Right lobe of liver (tissue), 4 donors: Measurements from ENCODE around the gene FHIT.

Experiments
- POLR2A ChIP-seq: fragments of 450-650 bp; IDR thresholded peaks from one replicate; pipeline ENCODE4 v1.6.1; 2017; ENCODE audit warnings: antibody characterized with exemption, mild to moderate bottlenecking
- TF ChIP-seq, protein P1 (sequence below), 4 donors: fragments of 200-600 bp in 3 of 4; fragments of 450-650 bp in 1 of 4; IDR thresholded peaks; one replicate each; pipeline versions ENCODE4 v1.5.1 to v1.8.0; 2016 to 2022; ENCODE audit warnings: antibody characterized with exemption in 4 of 4, mild to moderate bottlenecking in 2 of 4
- donor health status: DM: no; HTN: no; CAD: no.
- donor health status: DM: no; HTN: no; CAD: no.
- donor health status: DM: no; HTN: yes; CAD: no.

DNA sequence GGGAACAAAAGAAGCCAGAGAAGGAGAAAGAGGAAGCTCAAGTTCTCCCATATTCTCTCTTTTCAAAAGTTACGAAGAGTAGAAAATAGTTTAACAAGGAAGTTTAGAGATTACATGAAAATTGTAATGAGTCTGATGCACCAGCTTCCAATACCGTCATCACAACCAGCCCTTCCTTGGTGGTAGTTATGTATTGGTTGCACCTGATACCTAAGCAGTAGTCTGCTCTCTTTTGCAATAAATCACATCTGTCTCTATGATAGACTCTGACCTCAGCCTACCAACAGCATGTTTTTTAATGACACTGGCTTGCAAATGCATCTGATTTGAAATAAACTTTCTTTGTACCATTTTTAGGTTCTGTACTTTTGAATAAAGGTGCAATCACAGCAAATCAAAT is 575.8 kb downstream of the FHIT start:
- TF ChIP-seq, protein P1, sequence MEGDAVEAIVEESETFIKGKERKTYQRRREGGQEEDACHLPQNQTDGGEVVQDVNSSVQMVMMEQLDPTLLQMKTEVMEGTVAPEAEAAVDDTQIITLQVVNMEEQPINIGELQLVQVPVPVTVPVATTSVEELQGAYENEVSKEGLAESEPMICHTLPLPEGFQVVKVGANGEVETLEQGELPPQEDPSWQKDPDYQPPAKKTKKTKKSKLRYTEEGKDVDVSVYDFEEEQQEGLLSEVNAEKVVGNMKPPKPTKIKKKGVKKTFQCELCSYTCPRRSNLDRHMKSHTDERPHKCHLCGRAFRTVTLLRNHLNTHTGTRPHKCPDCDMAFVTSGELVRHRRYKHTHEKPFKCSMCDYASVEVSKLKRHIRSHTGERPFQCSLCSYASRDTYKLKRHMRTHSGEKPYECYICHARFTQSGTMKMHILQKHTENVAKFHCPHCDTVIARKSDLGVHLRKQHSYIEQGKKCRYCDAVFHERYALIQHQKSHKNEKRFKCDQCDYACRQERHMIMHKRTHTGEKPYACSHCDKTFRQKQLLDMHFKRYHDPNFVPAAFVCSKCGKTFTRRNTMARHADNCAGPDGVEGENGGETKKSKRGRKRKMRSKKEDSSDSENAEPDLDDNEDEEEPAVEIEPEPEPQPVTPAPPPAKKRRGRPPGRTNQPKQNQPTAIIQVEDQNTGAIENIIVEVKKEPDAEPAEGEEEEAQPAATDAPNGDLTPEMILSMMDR (IDR thresholded peaks at IDR 0.05), result no peak
- no peak for TF ChIP-seq POLR2A
